Measurements from ENCODE around the gene OXSM. TPM values are rescaled to one million over a fixed set of nuclear protein-coding genes. Genes with fewer than 3 reads are reported as not detected.

Gene OXSM
- total RNA-seq, 4 donors from 2014 or later, result 5.8 to 9.7 (median 7.3) TPM

DNA sequence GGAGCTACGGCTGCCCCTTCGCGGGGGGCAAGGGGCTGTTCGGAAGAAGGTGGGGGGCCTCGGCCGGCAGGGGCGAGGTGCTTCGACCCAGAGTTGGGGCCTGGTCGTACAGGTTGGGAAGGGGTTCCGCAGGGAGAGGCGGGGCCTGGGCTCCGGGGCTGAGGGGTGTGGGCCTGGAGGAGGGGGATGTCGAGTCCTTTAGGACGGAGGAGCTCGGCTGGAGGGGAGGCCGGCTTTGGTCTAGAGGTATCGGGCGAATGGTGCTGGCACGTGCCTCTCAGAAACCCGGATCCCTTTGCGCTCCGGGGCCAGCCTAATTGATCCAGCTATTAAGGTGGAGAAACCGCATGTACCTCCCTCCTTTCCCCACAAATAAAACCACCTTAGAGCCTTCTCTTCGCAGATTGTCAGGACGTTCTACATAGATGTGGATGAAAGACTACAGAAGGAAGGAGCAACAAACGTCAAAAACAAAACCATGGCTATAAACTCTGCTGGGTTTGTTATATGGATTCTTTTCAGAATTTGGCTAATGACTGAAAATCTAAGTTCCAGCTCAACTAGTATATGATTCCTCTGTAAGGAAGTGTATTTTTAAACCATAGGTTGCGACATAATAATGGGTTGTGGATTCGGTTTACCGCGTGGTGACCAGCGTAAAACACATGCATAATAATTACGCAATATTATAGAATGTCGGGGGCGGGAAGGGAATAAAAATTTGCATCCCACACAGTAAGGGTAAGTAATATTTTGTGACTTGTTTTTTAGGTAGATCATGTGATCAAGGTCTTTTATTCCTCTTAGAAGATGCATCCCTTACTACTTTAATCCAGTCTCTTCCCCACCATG, 6.0 kb upstream of the OXSM start:
- DNase-seq (ENCODE audit: low spot score in 2 of 2), result peak; percentile 73 to 82
- no peaks in the 10 kb centered on the region for H3K27me3 ChIP-seq
- H3K4me3 ChIP-seq, result peak overlapping the region; percentile 80
- H3K27ac ChIP-seq, result peak overlapping the region; percentile 83
- H3K4me1 ChIP-seq, result peaks cover 28% of the 10 kb centered on the region
- H3K9me3 ChIP-seq, result no peaks in the 10 kb centered on the region
- WGBS, result 18% methylated on average over 27 of the region's 34 CpGs
- TF ChIP-seq POLR2AphosphoS5 (IDR thresholded peaks at IDR 0.05), result peak in 1 of 3 donors; percentile 17
- TF ChIP-seq POLR2A (IDR thresholded peaks at IDR 0.05), result no peak
- TF ChIP-seq, protein P1, sequence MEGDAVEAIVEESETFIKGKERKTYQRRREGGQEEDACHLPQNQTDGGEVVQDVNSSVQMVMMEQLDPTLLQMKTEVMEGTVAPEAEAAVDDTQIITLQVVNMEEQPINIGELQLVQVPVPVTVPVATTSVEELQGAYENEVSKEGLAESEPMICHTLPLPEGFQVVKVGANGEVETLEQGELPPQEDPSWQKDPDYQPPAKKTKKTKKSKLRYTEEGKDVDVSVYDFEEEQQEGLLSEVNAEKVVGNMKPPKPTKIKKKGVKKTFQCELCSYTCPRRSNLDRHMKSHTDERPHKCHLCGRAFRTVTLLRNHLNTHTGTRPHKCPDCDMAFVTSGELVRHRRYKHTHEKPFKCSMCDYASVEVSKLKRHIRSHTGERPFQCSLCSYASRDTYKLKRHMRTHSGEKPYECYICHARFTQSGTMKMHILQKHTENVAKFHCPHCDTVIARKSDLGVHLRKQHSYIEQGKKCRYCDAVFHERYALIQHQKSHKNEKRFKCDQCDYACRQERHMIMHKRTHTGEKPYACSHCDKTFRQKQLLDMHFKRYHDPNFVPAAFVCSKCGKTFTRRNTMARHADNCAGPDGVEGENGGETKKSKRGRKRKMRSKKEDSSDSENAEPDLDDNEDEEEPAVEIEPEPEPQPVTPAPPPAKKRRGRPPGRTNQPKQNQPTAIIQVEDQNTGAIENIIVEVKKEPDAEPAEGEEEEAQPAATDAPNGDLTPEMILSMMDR (IDR thresholded peaks at IDR 0.05), result no peak
- TF ChIP-seq EP300 (IDR thresholded peaks at IDR 0.05), result no peak
- H3K36me3 ChIP-seq, result no peaks in the 10 kb centered on the region

DNA sequence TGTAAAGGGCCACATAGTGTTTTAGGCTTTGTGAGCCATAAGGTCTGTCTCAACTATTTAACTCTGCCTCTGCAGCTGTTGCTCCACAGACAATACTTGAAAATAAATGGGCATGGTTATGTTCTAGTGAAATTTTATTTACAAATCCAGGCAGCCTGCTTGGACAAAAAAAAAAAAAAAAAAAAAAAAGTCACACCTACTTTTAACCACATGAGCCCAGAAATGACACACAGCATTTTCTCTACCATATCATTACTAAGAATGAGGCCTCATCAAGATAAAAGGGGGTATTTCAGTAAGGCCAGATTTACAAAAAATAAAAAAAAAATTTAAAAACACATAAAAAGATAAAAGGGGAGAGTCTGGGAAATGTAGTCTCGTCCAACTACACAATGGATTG, 4.9 kb upstream of the OXSM start:
- no peaks in the 10 kb centered on the region for H3K36me3 ChIP-seq
- no peak overlapping the region for H3K27ac ChIP-seq
- H3K4me3 ChIP-seq, result no peak overlapping the region
- H3K27me3 ChIP-seq, result no peaks in the 10 kb centered on the region
- DNase-seq (ENCODE audit: low spot score in 2 of 2), result no peak
- peaks cover 34% of the 10 kb centered on the region for H3K4me1 ChIP-seq
- H3K9me3 ChIP-seq, result no peaks in the 10 kb centered on the region
- TF ChIP-seq EP300 (IDR thresholded peaks at IDR 0.05), result no peak
- no peak for TF ChIP-seq POLR2A (IDR thresholded peaks at IDR 0.05)
- no peak for TF ChIP-seq POLR2AphosphoS5 (IDR thresholded peaks at IDR 0.05)
- TF ChIP-seq, protein P1 (IDR thresholded peaks at IDR 0.05), result no peak
- 92% methylated on average over 1 of the region's 1 CpG for WGBS

DNA sequence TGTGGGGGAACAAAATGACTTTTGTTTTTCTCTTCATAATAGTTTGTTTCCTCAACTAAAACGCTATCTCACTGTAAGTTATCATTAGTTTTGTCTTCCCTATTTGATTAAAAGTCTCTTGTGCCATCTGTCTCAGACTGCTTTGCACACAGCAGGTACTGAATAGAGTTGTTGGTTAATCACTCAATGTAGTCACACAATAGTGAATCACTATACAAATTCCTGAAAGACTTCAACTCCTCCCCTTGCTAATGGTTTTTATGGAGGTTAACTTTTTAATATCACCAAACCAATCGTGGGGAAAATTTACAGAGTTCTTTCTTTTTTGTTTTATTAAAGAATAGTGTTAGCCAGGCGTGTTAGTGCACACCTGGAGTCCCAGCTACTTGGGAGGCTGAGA, 4.1 kb upstream of the OXSM start:
- WGBS, result 85% methylated on average over 3 of the region's 3 CpGs
- Histone ChIP-seq H3K9me3 (no peaks in the 10 kb centered on the region), H3K27ac (no peak overlapping the region), H3K4me1 (peaks cover 39% of the 10 kb centered on the region), H3K36me3 (no peaks in the 10 kb centered on the region), H3K27me3 (no peaks in the 10 kb centered on the region), H3K4me3 (no peak overlapping the region)
- TF ChIP-seq POLR2AphosphoS5 (IDR thresholded peaks at IDR 0.05) (no peak), EP300 (IDR thresholded peaks at IDR 0.05) (no peak), POLR2A (IDR thresholded peaks at IDR 0.05) (no peak)
- TF ChIP-seq, protein P1 (IDR thresholded peaks at IDR 0.05), result no peak
- DNase-seq (ENCODE audit: low spot score in 2 of 2), result no peak

DNA sequence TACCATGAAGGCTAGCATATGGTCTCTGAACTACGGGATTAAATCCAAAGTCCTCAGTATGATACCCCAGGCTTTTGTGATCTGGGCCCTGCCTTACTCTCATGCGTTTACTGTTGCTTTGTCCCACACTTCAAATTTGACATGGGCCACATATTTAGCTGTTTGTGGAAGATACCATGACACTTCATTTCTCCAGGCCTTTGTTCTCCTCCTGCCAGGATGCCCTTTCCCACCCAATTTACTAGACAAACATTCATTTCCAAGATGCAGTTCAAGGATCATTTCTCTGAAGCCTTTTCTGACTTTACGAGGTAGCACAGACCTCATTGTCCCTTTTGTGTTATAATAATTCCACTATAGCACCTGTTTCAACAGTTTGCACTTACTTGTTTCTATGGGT, 2.2 kb upstream of the OXSM start:
- DNase-seq (ENCODE audit: low spot score in 2 of 2), result no peak
- Histone ChIP-seq H3K27ac (no peak overlapping the region), H3K4me3 (no peak overlapping the region), H3K4me1 (peaks cover 32% of the 10 kb centered on the region), H3K9me3 (no peaks in the 10 kb centered on the region), H3K36me3 (no peaks in the 10 kb centered on the region), H3K27me3 (no peaks in the 10 kb centered on the region)
- TF ChIP-seq EP300 (IDR thresholded peaks at IDR 0.05) (no peak), POLR2AphosphoS5 (IDR thresholded peaks at IDR 0.05) (no peak), POLR2A (IDR thresholded peaks at IDR 0.05) (no peak)
- TF ChIP-seq, protein P1 (IDR thresholded peaks at IDR 0.05), result no peak
- 97% methylated on average over 3 of the region's 3 CpGs for WGBS

DNA sequence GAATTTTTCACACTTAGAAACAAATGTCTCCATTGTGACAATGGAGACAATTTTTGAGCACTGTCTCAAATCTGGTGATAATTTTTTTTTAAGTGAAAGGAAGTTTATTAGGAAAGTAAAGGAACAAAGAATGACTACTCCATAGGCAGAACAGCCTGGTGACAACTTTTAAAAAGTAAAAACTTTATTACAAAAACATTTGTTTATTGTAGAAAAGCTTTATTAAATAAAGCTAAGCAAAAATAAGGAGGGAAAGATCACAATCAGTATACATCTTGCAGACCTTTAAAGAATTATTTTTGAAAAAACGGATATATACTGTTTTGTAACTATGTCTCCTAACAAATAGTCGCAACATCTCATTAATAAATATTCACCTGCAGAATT, 688 bp upstream of the OXSM start:
- Histone ChIP-seq H3K27me3 (no peaks in the 10 kb centered on the region), H3K4me3 (peak overlapping the region; percentile 56), H3K4me1 (peaks cover 24% of the 10 kb centered on the region), H3K36me3 (peaks cover 4% of the 10 kb centered on the region), H3K27ac (no peak overlapping the region), H3K9me3 (no peaks in the 10 kb centered on the region)
- DNase-seq (ENCODE audit: low spot score in 2 of 2), result no peak
- TF ChIP-seq, protein P1 (IDR thresholded peaks at IDR 0.05), result no peak
- TF ChIP-seq EP300 (IDR thresholded peaks at IDR 0.05) (no peak), POLR2A (IDR thresholded peaks at IDR 0.05) (no peak), POLR2AphosphoS5 (IDR thresholded peaks at IDR 0.05) (no peak)
- 15% methylated on average over 2 of the region's 2 CpGs for WGBS

Data from suprapubic skin (tissue), 4 donors.